ENCODE data around the gene PAM.

PAM gene

DNA sequence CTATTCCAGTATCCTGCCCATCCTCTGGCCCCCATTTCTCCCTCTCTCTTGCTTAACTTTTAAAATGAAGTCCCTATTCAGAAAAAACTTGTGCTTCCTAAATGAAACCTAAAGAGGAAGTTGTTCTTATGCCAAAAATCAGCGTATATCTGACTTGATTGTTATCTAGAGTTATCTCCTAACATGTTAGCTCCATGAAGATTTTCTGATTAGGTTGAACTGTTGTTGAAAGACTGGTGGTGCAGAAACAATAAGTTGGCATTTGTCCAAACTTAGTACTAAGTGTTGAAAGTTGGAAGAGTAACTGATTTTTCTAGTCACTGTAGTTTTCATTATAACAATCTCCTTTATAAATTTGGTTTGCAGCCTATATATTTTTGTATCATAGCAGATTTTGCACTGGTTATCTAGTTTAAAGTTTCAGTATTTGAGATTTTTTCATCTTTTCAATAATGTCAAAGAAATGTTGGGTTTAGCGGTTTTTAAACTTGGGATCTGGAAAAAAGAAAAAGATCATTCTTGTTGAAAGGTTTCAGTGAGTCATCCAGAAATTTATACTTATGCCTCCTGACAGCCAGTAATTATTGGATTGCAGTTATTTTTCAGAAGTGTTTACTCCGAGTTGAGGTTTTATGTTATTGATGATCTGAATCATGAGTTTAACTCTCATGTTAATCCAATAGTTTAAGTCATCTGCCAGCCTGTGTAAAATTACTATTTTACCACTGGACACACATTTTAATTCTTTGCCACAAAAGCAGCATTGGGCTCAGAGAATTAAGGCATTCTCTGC lies 60.6 kb downstream of the PAM start:
- no peak for DNase-seq

DNA sequence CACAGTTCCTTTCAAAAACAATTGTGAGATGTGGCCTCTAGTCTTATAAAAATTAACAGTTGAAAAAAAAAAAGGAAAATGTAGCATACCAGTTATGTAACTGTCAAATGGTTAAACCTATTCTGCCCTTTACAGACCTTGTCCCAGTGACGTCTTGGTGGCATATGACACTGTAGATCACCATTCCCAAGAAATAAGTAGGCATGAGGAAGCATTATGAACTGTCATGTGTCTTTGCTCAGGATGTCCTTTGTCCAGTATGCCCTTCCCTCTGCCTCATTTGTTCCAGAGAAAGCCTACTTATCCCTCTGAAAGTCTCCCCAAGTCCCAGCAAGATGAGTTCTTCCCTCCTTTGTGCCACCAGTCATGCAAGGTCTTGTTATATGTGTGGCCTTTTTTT lies 63.2 kb downstream of the PAM start:
- no peak for DNase-seq

DNA sequence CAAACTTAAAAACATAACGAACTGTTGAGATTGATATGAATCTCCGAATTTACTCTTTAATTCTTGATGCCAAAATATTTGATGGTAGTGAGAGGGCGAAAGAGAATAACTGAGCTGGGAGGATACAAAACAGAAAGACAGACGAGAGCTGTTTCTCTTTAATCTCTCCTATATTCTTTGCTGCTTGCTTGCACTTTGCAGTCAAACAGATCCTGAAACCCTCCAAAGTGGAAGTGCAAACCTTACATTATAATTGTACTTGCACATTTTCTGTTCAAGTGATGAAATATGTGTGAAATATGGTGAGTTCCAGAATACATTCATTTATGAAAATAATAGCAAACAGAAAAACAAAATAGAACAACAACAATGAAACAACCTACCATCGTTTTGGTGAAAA lies 63.8 kb downstream of the PAM start:
- no peak for DNase-seq

DNA sequence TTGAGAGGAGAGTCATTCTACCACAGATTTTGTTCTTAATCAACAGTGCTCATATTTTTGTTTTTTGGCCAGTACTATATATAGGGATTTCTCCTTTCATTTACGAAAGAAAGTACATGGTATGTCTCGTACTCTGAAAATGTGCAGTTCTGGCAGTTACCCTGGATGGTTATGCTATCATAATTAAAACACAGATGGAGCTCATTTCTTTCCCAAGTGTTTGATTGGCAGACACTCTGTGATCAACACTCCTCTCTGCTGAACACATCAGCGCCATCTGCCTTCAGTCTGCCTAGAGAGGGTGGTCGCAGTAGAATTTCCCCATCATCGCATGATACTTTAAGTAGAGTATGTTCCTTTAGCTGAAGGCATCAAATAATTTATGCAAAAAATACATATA lies 64.5 kb downstream of the PAM start:
- DNase-seq: peak; percentile 93

- no peak for DNase-seq
These were observed 68.4 kb downstream of the PAM start for GRCh38 chr5:102823441-102823874.

- DNase-seq: no peak
These were observed 71.5 kb downstream of the PAM start for GRCh38 chr5:102826629-102827028.

- no peak for DNase-seq
These were observed 75.1 kb downstream of the PAM start for GRCh38 chr5:102830241-102830640.

DNA sequence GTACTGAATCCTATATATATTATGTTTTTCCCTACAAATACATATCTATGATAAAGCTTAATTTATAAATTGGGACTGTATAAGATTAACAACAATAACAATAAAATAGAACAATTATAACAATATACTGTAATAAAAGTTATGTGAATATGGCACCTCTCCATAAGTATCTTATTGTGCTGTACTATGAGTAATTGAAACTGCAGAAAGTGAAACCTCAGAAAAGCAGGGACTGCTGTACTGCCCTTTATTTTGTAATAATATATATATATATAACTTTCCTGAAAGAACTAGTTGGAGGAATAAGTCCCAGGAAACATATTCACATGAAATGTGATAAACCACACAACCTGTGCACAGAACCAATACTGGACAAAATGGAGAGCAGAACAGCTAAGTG lies 77.3 kb downstream of the PAM start:
- no peak for DNase-seq

GRCh38 chr5:102833146-102833545 lies 78.0 kb downstream of the PAM start:
- no peak for DNase-seq

DNA sequence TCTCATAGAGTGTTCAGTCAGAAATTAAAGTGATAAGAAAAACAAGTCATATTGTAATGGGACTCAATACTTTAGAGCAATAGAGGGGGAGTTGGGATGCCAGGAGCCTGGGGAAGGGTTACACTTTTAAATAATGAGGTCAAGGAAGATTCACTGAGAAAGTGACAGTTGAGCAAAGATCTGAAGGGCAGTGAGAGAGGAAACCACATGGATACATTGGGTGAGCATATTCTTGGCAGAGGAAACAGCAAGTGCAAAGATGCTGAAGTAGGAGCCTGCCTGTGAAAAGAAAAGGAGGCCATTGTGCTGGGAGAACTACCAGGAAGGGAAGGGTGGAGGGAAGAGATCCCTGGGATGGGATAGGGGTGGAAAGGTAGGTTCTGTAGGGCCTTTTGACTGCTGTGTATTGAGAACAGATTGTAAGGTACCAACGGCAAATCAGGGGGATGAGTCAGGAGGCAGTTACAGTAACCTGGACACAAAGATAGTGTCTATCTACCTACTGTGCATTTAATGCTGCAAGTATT lies 79.4 kb downstream of the PAM start:
- no peak for DNase-seq

- DNase-seq: no peak
These were observed 80.6 kb downstream of the PAM start for GRCh38 chr5:102835717-102836116.

GRCh38 chr5:102841021-102841420 lies 85.9 kb downstream of the PAM start:
- no peak for DNase-seq

- DNase-seq: no peak
These were observed 88.9 kb downstream of the PAM start for GRCh38 chr5:102843997-102844396.

DNA sequence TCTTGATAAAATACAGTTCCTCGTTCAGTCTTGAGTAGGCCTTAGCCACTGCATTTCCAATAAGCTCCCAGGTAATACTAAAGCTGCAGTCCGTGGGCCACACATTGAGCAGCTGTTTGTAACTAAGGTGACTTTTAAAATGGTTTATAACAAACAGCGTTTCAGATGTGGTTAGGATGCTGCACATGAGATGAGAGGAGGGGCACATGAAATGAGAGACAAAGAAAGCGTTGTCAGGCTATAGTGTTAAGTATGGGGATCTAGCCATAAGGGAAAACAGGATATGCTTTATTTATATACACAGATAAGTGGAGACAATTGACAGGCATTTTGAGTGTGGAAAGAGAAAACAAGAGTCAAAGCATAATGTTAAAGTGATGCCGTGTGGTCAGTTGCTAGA lies 89.9 kb downstream of the PAM start:
- DNase-seq: no peak

- DNase-seq: no peak
These were observed 95.4 kb downstream of the PAM start for GRCh38 chr5:102850503-102850902.

- no peak for DNase-seq
These were observed 98.6 kb downstream of the PAM start for GRCh38 chr5:102853680-102854079.

GRCh38 chr5:102855681-102856388 lies 100.7 kb downstream of the PAM start:
- DNase-seq: no peak

DNA sequence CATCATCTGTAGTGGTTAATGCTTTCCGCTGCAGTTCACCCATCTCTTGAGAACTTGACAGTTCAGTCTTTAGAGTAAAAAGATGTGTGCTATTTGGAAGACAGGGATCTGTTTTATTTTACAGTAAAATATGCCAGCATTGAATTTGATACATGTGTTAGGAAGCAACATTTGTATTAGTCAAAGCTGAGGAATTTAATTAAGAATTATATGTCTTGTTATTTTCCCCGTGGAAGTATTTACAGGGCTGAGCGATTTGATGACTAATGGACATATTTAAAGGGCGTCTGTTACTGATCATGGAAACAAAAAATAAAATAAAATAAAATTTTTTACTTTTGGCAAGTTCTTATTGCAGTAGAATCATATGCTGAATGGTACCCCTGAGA lies 101.3 kb downstream of the PAM start:
- DNase-seq: no peak

- DNase-seq: no peak
These were observed 102.1 kb downstream of the PAM start for GRCh38 chr5:102857076-102857818.

DNA sequence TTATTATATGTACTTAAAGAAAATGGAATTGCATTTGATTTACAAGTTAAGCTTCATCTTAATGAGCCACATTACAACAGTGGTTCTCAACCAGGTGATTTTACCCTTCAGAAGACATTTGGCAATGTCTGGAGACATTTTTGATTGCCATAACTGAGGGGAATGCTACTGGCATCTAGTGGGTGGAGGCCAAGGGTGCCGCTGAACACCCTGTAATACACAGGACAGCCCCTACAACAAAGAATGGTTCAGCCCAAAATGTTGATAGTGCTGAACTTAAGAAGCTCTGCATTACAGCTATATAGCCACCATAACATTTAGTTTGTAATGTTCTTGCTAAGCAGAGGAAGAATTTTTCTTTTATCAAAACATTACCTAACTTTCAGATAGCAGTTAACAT lies 103.1 kb downstream of the PAM start:
- no peak for DNase-seq

DNA sequence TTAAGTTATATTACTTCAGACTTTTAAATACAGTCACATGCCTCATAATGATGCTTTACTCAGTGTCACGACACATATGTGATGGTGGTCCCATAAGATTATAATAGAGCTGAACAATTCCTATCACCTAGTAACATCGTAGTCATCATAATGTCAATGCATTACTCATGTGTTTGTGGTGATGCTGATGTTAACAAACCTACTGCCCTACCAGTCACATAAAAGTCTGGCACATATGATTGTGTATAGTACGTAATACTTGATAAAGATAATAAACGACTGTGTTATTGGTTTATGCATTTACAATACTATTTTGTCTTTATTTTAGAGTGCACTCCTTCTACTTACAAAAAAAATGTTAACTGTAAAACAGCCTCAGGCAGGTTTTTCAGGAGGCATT lies 103.7 kb downstream of the PAM start:
- DNase-seq: no peak

- DNase-seq: no peak
These were observed 104.9 kb downstream of the PAM start for GRCh38 chr5:102860035-102860434.

GRCh38 chr5:102863058-102863457 lies 108.0 kb downstream of the PAM start:
- DNase-seq: no peak
